ENCODE results near the gene TNP2.
A peak's percentile ranks its signal among the peaks of the same experiment; 100 is the strongest.
"Not testable (repeated sequence)": the region's sequence is repeated elsewhere in the genome, so short reads cannot be mapped to it uniquely, and the experiment has no call there.

The TNP2 gene

GRCh38 chr16:11225677-11226549, 43.2 kb downstream of the TNP2 start:
- DNase-seq (ENCODE audit: low read depth in 2 of 2, low spot score in 1 of 2) = no peak

DNA sequence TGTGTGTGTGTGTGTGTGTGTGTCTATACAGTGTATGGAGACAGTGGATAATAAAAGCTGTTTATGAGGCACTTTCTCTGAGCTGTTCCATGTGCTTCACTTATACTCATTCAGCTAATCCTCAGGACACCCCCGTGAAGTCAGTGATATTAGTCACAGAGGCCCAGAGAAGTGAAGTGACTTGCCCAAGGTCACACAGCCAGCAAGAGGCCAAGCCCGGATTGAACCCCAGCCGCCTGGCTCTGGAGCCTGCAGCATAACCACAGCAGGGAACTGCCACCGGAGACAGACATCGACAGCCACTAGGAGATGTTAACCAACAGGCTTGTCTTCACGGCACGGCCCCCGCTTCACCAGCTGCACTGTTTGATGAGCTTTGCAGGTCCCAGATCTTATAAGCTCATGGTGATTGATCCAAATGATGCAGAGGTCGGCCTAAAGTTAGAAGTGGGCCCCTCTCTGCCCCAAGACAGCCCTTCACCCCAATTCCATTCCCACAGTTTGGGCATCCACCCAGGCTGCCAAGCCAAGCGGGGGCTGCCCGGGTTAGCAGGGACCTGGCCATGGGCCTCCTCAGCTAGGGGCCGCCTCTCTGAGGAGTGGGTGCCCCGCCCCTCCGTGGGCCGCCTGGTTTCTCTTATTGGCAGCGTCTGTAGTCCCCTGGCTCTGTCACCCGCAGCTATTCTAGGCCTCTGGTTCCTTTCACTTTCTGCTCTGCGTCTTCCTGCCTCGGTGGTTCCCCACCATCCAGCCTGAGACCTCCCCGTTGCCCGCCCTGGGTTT, 44.0 kb downstream of the TNP2 start:
- peak; percentile 66 to 76 for DNase-seq (ENCODE audit: low read depth in 2 of 2, low spot score in 1 of 2)

- DNase-seq (ENCODE audit: low read depth in 2 of 2, low spot score in 1 of 2) = peak; percentile 7 to 14
Measured at GRCh38 chr16:11224096-11224893, 44.8 kb downstream of the TNP2 start.

GRCh38 chr16:11220507-11220906, 48.6 kb downstream of the TNP2 start:
- not testable (repeated sequence) for DNase-seq (ENCODE audit: low read depth in 2 of 2, low spot score in 1 of 2)

DNA sequence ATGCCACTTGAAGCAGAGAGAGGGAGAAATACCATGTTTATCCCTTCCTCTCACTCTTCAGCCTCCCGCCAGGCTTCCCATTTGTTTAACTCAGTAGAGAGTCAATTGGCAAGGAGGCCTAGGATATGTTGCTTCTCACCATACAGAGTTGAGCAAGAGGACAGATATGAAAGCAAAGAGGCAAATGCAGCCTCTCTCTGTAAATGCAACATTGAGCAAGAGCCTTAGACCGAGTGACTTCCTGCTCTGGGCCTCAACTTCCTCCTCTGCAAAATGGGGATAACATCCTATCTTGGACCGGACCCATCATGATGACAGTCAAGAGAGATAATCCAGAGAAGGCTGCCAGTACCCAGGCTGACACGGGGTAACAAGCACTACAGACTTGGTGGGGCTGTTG, 49.9 kb downstream of the TNP2 start:
- DNase-seq (ENCODE audit: low read depth in 2 of 2, low spot score in 1 of 2) = no peak

DNA sequence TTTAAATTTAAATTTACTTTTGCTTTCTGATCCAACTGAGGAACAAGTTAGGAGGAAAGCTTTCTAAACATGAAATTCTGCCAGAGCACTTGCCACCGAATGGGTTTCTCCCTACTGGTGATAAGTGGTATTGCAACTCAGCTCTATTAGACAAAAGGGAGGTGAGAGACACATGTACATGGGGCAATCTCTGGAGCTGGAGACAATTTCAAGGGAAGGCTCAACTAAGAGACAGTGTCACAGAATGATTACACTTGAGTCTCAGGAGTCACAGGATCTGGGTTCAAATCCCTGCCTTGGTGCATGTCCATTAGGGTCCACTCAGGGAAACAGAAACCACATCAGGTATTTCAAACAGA, 50.5 kb downstream of the TNP2 start:
- DNase-seq (ENCODE audit: low read depth in 2 of 2, low spot score in 1 of 2) = no peak

Measured in stimulated activated CD8-positive, alpha-beta memory T cell treated with anti-CD3 and anti-CD28 coated beads, Interleukin-4, amount 100 ng/mL, for 4 hours (primary cell).